HG02852 (cell line): ENCODE measurements around the gene PRKG1.

Experiments used
- ATAC-seq: cut with Tn5 transposase; IDR thresholded peaks from one replicate; pipeline ENCODE4 v1.9.1; 2021; ENCODE audit warnings: mild to moderate bottlenecking, moderate library complexity; ENCODE audit not compliant: unreplicated experiment

PRKG1 gene

DNA sequence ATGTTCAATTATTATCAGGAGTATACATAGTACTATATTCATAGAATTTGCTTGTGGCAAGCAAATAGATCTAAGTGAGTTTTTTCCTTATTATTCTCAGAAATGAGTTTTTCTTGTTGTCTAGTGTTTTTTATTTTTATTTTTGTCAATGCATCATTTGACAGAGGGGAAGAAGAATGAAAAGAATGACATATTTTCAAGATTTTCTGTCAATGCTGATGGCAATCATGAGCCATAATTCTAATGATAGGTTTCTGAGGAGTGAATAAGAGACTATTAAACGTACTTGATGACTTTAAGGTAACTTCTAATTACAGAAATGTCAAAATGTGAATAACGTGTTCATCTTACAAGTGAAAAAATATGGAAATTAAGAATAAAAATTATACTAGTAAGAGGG, 769.7 kb downstream of the PRKG1 start:
- no peak for ATAC-seq

DNA sequence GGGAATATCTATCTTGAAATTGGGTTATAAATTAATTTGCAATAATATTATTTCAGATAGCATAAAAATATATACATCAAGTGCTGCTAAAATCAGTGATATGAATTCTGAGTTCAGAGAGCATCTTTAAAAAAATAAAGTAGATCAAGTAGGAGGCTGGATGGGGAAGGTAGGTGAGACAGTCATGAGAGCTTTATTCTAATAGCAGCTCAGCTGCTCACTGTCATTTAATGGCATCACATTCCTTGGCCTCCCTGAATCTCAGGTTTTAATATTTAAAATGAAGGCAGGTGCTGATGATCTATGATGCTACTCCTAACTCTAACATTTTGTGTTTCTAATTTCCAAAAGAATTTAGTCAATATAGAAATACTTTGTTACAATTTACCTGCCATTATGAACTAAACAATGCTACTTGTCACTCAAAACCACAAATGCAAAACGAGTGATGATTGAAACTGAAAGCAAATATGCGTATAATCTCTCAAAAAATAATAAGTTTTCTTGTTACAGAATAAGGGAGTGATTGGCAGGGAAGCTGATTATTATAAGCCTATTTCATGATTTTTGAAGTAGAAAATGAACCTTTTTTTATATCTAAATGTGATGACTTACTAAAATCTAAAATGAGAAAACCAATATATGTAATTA, 772.7 kb downstream of the PRKG1 start:
- peak; percentile 70 for ATAC-seq

DNA sequence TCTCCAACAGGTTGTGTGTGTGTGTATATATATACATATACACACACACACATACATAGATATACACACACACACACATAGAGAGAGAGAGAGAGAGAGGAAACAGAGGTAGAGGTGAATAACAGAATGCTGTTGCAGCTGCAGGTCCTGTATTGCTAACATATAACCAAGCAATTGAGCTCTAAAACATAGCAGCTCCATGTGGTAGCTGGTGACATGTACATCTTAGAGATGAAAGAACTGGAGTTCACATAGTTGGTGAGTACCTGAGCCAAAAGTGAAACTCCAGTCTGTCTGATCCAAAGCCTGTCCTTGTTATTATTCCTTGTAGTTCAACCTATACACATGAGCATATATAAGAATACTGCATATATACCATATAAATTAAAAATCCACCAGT, 778.0 kb downstream of the PRKG1 start:
- ATAC-seq: no peak

DNA sequence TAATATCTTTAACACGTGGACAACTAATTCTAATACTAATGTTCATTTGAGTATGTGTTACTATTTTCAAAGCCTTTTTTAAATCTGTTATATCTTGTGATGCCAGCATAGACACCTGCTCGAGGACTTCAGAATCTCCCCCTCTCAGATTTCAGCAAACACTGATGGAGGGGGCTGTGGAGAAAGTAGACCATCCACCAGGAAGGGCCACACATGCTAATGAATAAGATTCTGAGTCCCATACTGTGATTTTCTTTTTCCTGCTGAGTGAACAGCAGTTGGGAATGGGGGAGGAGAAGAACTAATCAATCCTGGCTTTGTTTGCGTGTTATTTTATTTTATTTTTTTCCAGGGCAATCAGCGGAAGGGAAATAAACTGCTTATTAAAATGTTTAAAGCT, 783.0 kb downstream of the PRKG1 start:
- no peak for ATAC-seq

DNA sequence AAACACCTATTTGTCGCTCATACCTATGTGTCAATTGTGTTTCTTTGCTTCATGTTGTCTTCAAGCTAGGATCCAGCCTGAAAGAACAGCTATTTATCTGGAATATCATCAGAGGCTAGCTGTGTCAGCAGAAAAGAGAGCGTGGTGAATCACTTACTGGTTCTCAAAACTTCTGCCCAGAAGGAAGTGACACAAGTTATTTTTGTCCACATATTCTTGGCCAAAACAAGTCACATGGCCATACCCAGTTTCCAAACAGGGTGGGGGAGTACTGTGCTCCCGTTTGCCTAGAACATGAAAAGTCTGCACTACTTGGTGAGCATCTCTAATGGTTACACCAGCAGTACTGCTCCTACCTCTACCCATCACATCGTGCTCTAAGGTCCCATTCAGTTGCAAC, 786.0 kb downstream of the PRKG1 start:
- peak; percentile 86 for ATAC-seq

DNA sequence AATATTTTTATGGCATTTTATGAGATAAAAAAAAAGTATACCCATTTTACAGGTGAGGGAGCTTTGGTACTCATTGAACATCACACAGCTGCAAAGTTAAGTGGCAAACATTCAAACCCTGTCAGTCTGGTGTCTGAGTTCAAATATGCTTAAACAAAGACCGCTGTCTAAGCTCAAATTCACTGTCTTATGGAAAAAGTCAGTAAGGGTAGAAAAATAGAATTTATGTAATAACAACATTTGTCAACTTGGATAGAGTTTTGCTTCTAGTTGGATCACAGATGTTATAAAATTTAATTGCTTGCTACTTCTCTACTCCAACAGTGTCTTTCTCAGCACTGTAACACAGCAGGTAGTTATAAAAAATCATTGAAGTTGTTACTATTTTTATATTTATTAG, 786.8 kb downstream of the PRKG1 start:
- ATAC-seq: no peak

DNA sequence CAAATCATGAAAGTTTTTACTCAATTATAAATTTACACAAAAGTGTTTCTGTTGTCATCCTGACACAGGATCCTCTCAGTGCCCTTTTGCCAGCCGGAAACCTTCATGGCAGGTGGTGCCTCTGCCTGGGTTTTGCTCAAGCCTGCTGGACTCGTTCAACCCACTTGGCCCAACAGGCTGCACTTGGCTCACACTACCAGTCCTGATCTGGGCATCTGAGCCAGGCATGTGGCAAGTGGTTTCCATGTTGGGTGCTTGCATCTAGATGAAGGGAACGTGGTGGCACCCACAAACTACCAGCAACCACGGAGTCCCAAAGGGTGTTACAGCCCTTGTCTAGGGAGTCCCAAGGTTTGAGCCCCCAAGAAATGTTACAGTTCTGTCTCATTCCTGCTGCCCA, 787.4 kb downstream of the PRKG1 start:
- no peak for ATAC-seq

DNA sequence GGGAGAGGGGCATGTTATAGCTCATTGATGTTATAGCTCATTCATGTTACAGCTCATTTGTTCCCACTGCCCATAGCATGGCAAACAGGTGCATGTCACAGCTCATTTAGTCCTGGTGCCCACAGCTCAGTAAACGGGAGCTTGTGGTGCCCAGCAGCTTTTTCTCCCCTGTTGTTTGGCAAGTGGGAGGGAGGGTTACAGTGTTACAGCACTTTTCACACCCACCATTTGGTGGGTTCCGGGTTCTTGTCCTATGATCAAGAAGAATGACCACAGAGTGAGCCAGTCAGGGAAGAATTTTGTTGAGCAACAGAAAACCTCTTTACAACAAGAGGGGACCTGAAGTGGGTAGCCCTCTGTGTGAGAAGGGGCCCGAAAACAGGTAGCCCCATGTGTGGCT, 787.9 kb downstream of the PRKG1 start:
- no peak for ATAC-seq

DNA sequence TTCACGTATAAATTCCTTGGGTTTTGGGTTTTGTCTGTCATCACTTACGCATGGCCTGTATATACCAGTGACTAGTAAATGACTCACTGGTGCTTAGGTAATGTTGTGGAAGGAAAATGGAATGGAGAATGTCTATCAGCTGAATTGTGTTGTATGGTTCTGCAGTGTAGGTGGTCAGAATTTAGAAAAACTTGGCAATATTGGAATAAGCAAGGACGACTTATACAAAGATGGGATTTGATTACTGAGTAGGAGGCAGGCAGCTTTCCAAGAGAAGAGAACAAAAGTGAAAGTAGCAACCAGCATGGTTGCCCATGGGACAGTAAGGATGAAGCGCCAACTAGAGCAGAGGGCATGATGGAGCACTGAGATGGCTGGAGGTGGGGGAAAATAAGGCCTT, 793.7 kb downstream of the PRKG1 start:
- ATAC-seq: no peak

DNA sequence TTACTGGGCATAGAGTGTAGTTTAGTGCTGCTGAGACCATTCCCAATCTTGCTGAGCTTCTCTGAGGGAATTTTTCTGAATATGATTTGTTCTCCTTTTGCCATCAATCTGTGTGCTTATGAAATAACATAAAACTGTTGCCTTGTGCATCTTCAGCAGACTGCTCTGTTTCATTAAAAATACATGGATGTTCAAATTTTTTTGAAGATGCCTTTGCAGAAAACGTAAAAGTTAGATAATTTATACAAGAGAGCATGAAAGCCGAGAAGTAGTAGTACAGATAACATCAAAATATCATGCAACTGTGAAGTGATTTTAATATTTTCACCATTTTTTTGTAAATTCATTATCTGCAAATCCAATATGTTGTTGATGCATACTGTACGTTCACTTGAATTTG, 799.8 kb downstream of the PRKG1 start:
- no peak for ATAC-seq

DNA sequence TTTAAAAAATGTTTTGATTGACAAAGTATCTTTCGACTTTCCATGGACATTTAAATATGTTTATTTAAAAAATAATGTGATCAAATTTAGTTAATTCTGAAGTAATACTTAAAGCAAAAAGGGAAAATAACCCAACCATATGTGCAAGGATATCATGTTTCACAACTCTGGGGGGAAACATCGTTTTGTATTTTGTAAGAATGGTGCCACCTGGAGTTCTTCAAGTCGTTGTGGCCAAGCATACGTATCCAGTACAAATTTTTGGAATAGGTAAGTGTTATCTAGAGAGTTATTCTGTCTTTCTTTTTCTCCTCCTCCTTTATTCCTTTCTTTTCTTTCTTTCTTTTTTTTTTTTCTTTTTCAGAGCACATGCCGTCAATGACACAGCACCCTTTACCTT, 801.3 kb downstream of the PRKG1 start:
- ATAC-seq: no peak

DNA sequence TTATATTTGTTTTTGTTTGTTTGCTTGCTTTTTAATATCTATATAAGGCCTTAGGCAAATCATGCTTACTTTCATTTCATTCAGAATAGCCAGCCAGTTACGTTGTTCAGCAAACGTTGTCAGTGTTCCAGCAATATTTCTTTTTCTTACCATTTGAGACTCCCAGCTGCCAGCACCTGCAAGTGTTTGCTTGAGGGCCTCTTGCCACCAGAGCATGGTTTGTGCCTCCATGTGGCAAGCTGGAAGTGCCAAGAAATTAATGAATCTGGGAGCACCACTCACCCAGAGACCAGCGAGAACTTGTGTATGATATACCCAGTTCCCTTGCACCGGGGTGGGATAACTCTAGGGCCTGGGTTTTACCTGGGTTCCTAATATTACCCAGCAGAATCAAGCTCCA, 802.2 kb downstream of the PRKG1 start:
- no peak for ATAC-seq

DNA sequence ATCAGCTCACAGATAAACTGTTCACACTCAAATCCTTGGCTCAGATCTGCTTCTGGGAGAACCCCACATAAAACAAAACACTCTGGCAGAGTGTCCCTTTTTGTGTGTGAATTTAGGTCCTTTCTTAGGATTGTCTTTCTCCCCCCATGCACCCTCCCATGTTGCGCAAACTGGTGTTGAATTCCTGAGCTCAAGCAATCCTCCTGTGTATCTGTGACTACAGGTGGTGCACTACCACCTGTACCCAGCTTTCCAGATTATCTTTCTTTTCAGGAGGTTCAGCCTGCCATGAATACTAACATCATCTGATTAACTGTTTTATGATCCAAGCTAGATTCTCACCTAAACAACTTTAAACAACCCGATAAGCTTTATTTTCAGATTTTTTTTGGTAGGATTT, 802.7 kb downstream of the PRKG1 start:
- no peak for ATAC-seq

DNA sequence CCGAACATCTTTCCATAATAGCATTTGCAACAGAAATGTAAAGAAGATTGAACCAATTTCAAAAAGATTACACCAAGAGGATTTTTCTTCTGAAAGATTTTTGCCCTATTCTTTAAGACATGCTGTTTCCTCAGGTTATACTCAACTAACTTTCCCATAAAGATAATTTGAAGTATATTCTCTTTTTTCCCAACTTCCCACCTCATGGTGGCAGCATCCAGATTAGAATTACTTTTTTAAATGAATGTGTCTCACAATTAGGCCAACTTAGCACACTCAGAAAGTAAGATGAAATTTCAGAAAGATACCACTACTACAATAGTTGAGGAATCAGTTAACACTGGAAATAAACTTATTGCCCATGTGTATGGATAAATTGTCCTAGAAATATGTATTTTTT, 803.3 kb downstream of the PRKG1 start:
- no peak for ATAC-seq

DNA sequence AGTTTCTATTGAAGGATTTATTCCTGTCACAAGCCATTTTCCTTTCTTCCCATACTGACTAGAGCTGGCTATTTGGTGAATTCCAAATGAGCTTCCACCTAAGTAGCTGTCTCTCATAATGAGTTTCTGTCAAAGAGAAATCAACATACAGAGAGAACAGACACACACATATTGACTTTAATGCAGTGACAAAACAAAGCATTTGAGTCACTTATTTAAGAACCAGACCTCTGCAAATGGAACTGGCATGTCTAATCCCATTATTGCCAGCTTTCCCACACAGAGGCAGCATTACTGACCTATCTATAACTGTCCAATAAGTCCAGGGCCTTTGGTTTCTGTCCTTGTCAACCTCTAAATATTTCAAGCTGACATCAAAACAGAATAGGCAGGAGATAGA, 804.4 kb downstream of the PRKG1 start:
- peak; percentile 8 for ATAC-seq

DNA sequence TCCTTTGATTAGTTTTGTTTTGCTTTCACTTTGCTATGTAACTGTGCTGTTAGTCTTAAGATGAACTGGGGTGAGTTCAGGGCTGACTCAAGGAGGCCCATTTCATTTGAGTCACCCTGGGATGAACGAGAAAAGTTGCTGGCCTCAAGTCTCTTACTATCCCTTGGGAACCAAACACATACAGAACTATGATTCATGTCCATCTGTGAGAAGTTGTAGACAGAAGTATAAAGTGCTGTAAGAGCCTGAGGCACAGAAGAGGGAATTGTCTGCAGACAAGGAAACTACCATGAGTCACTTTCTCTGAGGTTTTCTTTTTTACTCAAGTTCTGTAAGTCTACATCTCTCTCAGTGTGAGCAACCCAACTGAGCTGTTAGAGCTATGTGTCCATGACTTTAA, 805.0 kb downstream of the PRKG1 start:
- peak; percentile 94 for ATAC-seq

DNA sequence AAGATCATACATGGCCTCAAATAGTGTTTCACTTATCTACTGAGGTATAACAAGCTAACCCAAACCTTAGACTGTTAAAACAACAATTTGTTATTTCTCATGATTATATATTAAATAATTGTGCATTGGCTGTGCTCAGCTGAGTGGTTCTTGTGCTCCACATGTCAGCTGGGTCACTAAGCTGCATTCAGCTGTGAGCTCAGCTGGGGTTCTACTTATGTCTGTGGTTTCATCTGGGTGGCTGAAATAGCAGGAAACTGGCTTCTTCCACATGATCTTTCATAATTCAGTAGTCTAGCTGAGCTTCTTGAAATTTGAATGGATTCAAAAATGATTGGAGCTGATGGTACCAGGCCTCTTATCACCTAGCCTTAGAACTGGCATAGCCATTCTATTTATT, 806.9 kb downstream of the PRKG1 start:
- no peak for ATAC-seq

DNA sequence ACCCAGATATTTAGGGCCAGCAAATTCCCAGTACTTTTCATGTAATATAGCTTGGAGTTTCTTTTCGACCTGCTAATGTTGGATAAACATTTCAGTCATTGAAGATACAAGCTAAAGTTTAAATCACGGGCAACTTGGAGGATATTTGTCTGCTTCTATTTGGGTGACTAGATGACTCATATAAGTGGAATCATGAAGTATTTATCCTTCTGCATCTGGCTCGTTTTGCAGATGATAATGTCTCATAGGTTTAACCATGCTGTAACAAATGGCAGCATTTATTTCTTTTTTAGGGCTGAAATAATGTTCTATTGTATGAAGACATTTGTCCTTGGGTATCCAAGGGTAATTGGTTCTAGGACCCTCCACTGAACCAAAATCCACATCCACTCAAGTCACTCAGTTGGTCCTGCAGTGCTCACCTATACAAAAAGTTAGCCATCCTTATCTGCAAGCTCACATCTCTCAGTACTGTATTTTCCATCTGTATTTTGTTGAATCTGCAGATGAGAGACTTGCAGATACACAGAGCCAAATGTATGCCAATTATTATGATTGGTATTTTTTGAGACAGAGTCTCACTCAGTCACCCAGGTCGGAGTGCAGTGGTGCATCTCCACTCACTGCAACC, 812.3 kb downstream of the PRKG1 start:
- ATAC-seq: no peak

DNA sequence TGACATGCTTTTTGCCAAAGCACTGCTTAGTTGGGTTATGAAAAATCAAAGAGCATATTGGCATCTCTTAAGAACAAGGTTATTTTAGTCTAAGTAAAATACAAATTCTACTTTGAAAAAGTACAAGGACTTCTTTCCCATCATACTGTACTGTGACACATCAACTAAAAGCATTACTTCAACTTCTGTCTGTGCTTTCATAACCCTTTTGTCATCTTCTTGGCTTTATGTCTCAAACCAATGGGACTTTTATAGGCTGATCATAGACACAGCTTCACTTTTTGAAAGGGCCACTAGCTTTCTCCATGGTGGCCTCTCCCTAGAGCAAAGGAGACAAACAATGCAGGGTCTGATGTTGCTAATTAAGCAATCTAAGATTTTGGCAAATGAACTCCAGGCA, 814.0 kb downstream of the PRKG1 start:
- no peak for ATAC-seq

DNA sequence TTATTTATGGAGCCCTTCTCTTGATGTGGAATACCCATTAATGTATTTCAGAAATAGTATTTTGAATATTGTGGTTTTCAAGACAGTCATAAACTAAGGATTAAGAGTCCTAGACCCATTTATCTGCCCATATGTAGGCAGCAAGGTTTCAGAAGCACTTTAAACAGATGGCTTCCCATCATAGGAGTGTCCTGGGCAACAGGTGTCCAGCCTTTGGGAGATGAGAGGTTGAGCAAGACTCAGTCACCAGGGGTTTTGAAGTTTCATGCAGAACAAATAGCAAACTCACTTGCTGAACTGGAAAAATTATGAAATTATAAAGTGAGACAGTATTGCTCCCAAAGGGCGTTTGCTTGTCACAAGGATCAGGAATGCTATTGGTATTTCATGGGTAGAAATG, 818.0 kb downstream of the PRKG1 start:
- ATAC-seq: no peak

DNA sequence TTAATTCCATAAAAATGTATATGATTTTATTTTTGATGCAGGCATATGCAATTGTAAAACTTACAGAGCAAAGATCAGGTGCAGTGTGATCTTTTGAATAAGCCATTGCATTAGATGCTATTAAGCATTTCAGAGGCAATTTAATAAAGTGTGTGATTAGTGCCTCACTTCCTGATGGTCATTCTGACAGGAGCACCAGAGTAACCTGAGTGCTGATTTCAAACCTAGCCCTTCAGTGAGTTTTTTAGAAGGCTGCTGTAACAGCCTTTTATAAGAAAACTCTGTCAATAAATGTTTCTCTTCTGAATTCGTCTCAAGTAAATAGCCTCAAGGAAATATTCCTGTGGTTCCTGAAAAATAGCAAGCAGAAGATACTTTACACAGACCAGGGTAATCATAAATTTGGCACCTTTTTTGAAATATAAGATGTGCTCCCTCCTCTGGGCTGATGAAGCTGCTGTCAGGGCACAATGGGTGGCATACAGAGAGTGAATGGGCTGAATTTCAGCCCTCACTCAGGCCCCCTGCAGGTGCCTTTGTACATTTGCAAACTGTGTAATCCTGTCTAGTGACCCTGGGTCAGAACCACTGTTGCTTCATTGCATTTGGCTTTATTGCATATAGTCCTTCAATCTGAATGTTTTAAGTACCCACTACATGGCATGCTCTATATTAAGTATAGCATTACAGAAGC, 818.8 kb downstream of the PRKG1 start:
- no peak for ATAC-seq

DNA sequence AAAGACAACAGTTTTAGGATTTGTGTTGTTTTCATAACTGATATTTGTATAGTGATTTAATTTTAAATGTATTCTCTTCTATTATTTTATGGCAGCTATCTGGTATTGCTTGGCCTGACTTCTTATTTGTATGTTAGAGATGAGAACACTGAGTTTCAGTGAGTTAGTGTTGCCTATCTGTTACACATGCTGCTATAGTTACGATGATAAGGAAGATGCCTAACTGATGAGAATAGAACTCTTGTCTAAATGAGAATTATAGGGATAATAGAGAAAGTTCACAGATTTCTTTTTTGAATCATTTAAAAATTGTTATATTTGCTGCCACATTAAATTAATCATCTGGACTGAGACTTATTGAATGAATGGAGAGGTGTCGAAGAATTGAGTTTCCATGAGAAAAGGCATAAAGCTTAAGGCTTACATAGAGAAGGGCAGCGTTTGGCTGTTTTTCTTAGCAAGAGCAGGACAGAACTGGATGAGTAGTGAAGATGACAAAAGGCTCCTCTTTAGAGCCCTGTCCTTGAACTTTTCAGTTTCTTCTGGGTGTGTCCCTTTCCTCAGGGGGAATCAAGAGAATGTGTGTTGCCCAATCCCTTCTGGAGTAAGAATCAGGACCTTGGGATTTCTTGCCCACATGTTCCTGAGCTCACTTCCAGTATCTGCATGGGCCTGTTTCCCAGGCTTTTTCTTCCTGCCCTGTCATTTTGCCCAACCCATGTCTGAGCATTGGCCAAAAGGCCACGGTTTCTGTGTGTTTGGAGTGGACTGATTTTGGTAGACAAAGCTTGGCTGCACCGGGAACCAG, 820.7 kb downstream of the PRKG1 start:
- ATAC-seq: no peak
